HG03558 (cell line): Measurements from ENCODE around the gene TMEM260.
"Not testable (repeated sequence)": the region's sequence is repeated elsewhere in the genome, so short reads cannot be mapped to it uniquely, and the experiment has no call there.

Source experiments
- ATAC-seq: cut with Tn5 transposase; IDR thresholded peaks from one replicate; pipeline ENCODE4 v1.9.1; 2021; ENCODE audit warnings: moderate number of reproducible peaks; ENCODE audit not compliant: unreplicated experiment; ENCODE audit errors: extremely low read depth

Gene TMEM260

DNA sequence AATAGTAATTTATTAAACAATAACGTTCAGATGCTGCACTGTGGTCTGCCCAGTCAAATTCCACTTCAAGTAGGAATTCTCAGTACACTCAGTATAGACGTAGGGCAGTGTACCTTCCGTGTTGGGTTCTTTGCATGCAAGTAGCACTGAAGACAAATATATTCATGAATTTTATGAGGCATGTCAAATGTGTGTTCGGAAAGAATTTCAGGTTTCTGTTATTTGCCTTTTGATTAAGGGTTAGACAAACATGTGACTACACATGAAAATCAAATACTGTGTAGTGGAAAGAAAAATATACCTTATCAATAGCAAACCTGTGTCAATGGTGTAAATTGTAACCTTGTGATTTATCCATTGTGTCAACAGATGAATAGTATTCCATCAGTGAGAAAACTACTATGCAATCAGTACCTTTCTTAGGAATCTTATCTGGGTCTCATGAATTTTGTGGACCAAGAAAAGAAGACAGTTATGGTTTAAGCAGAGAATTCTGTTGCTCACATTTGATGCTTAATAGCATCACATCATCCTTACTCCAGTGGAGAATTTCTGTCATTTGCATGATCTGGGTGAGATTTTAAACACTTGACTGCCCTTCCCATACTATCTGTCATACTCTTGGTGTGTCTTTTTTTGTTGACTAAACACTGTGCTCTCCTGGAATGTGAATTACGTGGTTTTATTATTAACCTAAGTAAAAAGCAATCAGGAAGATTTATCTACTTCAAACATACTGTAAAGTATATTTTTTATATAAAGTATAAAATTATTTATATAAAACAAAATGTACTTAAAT, 13.3 kb downstream of the TMEM260 start:
- ATAC-seq, result no peak

DNA sequence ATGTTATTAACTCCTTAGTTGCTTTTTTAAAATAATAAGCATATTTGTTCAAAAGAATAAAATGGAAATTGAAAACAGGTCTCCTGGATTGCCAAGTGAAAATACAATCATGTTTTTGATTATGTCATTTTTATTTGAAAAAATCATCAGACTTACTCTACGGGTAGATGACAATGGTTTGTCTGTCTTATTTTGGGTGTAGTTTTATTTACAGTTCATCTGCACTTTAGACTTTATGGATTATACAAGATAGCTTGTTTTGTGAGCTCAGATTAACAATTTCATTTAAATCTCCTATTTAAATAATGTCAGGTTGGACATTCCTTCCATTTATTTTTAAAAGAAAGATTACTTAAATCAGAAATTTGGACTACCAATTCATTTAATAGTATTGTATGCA, 14.8 kb downstream of the TMEM260 start:
- no peak for ATAC-seq

DNA sequence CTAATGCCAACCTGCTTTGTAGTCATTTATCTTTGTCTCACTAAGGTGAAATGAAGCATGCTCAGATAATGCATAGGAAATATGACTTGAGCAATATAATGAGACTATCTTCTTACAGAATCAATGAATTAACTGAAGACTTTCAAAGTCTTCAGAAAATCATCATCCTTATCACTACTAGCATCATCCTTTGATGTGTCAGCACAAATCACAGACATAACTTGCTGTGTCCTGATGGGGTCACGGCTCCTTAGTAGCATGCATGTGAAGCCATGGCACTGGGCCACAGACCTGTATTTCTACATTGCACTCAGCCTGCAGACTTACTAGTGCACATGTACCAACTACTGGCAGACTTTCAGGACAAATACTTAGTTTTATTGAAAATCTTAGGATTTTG, 18.9 kb downstream of the TMEM260 start:
- ATAC-seq, result no peak

DNA sequence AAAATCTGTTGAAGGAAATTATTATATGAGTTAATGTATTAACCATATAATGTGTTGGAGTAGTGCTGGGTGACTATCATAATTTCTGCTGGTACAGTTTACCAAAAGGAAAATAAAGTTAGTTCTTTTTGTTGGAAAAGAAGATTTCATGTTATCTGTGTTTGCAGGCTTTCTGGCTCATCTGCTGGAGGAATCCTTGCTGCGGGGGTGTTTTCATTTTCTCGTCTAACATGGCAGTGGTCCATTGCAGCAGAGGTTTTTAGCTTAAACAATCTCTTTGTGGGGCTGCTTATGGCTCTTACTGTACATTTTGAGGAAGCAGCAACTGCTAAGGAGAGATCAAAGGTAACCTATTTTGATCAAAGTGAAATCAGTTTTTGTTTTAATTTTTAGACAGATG, 24.1 kb downstream of the TMEM260 start:
- no peak for ATAC-seq

DNA sequence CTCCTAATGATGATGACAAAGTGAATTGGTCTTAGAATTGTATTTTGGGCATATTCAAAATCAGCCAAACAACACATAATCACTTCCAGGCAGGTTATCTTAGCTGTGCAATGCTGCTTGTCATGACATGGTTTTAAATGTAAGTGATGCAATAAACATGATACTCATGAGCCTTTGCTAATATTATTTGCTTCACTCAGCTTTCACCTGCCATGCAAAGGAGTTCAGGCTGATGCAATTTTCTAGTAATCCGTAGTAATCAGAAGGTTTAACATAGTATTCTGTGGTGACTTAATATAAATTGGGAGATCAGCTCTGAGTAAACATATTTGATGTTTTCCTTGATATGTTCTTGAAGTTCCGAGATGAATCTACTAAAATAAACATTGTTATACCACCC, 29.1 kb downstream of the TMEM260 start:
- ATAC-seq, result no peak

DNA sequence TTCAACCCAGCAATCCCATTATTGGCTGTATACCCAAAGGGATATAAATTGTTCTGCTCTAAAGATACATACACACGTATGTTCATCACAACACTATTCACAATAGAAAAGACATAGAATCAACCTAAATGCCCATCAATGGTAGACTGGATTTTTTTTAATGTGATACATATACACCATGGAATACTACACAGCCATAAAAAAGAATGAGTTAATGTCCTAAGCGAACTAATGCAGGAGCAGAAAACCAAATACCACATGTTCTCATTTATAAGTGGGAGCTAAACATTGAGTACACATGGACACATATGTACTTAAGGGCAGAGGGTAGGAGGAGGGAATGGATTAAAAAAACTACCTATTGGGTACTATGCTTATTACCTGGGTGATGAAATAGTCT, 32.1 kb downstream of the TMEM260 start:
- not testable (repeated sequence) for ATAC-seq

DNA sequence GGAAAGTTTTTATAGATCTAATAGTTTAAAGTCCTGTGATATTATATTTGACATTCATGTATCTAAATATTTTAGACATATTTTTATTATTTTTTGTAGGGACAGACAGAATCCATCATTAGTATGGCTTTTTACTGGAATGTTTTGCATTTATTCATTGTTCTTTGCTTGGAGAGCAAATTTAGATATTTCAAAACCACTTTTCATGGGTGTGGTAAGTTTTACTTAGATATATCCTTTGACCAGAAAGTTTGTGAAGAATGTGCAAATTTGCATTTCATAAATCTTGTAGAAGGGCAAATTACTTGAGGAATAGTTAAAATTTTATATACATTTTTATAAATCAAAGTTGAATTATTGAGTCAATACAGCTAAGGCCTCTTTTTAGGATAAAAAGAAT, 37.5 kb downstream of the TMEM260 start:
- ATAC-seq, result no peak

DNA sequence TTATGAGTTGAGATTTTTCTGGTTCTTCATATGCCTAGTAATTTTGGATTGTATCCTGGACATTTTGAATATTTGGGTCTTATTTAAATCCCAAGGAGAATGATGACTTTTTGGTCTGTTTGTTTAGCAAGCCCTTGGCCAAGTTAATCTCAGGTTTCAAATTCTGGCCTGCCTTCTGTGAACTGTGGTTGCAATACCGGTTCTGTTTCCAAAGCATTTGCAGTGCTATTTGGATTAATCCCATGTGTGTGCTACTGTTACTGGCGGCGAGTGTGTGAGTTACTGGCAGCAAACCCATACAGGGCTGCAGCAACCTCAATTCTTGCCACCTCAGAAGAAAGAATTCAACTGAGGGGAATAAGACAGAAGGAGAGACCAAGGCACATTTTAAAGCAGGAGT, 51.1 kb downstream of the TMEM260 start:
- ATAC-seq, result no peak

DNA sequence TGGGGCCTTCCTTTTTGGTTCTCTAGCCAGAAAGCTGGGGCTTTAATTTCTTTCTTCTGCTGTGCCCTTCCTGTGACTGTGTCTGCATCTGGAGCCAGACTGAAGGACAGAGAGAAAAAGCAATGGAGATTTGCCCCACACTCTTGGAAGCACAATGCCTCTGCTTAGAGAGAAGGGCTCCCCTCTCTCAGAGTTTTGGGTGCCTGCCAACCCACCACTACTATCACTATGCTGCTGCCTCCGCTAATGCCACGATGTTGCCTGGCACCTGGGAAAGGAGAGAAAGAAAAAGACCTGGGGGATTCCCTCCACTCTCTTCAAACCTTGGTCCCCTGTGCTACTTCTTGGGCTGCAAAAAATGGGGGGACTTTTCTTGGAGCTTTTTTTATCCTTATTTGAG, 52.6 kb downstream of the TMEM260 start:
- ATAC-seq, result no peak

DNA sequence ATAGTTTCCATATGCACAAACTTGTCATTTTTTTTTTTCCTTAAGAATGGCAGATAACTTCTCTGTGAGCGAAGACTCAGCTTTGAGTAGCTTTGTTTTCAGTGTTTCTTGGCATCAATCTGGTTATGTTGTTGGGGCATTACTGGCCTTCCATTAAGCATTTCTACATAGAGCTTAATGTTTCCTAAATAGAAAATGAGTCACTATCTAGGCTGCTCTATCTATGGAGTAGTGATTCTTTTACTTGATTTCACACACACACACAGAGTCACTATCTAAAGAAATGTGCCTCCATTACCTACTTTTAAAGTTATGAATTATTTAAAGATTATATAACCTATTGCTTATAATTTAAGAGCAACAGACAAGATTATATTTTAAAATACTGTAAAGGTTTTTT, 53.9 kb downstream of the TMEM260 start:
- ATAC-seq, result no peak

DNA sequence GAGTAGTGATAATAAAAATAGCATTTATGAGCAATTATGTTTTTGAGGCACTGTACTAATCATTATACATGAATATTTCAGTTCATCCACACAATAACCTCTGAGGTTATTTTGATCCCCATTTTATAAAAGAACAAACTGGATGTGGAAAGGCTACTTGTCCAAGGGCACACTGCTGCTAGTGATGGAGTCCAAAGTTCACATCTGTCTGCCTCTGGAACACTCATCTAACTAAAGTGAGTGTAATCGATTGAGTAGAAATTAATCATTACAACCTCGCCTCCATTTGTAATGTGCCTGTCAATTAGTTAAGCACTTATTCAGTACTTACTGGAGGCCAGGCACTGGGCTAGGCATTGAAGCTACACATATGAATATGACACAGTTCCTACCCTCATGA, 55.4 kb downstream of the TMEM260 start:
- ATAC-seq, result no peak

DNA sequence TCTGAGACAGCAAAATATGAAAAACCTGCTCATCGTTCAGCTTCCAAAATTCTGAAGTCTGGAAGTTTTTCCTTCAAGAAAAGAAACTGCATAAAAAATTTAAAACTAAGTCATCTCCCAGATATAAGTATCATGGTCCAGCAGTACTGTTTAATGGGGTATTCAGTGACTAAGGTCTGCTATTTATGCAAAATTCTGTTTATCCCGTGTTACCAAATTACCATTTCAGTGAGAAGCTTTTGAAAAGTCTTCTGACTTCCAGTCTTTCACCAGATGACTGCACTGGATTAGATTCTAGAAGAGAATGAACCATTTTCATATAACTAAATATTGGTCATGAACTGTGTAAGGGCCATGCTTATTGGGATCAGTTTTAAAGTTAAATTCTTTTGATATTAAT, 67.9 kb downstream of the TMEM260 start:
- no peak for ATAC-seq

DNA sequence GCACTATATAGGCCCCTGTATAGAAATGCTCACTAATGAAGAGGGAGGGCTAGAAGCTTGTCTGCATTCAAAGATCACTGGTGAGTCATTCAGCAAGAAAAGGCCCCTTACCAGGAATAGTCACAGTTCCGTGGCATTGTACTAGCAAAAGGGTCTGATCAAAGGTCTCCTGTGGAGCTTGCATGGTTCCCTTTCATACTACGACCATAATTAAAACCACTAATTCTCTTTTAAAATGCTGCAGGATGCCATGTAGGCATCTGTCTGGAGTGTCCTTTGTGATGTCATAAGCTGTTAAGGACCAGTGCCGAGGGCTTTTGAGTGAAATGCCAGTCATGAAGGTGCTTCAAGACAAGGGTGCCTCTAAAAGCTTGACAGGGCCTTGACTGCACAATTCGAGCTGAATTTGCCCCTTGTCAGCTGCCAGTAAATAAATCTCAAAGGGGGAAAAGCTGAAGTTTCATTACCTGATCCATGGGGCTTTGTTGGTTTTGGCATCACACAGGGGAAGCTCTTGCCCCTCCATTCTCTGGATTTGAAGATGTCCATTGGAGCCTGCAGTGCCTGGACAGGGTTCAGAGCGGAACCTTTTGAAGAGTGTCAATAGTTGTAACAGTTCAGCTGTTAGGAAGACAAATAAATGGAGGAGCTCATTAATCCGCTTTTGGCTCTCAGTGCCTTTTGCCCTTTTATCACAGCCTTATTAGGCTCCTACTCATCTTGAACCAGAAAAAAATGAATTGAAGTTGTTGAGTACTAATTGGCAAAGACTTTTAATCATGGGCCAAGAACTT, 69.1 kb downstream of the TMEM260 start:
- ATAC-seq, result no peak

DNA sequence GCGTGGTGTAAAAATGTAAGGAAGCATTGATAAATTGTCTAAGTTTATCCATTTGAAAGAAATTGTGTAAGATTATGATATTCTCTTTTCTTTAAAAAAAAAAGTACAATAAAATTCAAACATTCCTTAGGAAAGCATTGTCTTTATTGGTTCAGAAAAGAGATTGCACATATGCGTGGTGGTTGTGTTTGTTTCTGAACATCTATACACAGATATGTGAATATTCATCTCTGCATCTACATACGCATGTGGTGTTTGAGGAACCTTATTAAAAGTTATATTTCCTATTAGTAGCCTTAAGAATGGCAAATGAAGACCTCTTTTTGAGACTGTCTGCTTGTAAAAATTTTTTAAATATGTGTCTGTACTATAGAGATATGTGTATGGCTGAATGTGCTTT, 69.8 kb downstream of the TMEM260 start:
- no peak for ATAC-seq

DNA sequence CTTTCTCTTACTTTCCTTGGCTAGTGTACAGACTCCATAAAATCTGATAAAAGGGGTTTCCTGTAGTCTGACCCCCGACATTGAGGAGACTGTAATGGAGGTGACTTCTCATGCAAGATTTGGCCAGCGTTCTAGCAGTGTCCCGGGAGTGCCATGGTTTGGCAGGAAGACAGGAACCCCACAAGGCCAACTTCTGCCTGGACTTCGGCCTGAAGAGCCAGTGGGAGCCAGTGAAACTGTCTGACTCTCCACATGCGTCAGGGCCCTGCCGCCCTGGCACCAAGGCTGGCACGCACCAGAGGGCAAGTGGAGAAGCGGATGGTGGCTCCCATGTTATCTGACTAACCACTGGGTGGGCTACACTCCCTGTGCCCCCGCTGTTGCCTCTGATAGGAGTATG, 70.5 kb downstream of the TMEM260 start:
- no peak for ATAC-seq

DNA sequence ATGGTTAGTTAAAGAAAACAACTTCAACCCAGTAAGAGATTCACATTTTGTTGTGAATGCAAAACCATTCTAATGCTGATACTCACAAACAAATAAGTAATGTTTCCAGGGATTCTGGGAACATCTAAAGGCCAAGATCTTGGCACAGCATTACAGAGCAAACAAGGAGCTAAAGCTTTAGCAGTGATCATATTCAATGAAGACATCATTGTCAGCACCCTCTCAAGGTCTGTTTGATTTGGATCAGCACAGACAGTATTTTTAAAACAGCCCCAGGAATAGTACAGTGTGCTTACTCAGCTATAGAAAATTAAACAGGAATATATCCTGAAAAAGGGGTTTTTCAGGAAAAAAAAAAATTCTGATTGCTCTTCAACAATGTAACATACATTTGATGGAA, 71.4 kb downstream of the TMEM260 start:
- no peak for ATAC-seq

DNA sequence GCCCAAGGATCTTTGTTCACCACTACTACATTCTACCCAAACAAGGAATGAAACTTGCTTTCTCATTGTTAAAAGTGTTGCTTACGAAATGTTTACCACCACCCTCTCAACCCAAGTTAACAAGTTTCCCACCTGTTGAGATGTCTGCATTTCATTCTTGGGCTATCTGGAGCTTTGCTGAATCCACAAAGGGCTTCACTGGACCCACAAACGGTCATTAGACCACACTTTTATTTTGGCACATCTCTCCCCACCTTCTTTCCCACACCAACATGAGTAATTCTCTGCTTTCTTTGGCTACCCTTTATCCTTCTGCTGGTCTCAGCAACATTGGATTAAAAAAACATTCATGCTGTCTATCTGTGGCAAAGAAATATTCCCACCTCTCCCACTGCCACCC, 78.0 kb downstream of the TMEM260 start:
- ATAC-seq, result no peak

DNA sequence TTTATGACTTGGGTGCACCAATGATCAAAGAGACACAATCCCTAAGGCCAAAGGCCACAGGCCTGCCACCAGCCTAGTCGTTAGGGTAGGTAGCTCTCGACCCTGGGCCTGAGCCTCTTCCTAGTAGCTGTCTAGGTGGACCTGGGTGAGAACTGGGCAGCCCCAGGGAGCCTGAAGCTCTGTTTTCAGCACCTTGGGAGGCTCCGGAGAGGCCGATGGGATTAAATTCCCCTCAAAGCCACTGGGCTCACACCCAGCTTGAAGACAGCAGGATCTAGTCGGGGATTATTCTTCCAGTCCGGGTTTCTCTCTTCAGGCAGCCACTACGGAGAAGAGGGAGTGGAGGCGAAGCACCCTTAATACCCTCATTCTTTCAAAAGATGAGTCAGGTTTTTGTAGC, 79.8 kb downstream of the TMEM260 start:
- no peak for ATAC-seq

DNA sequence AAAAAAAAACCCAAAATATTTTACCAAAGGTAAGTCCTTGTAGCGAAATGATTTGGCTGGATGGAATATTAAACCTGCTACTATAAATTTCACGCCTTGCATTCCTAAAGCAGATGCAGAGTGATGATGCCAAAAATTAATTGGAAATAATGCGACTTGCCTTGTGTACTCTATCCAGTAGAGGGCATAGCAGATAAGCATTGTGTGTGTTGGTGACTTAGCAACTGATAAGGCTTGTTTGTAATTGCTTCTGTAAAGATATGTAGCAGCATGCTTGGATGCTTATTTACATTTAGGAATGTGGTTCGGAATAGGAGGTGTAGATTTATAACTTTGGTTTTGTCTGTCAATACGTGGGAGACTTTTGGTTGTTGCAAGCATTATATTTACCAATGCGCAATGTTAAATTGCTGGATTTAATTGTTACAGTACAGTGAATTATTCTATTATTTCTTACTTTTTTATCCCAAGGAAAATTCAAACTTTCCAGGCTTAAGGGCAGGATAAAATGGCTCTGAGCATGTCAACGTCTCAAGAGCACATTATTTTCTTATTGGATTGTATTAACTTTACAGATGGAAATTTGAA, 80.5 kb downstream of the TMEM260 start:
- no peak for ATAC-seq

DNA sequence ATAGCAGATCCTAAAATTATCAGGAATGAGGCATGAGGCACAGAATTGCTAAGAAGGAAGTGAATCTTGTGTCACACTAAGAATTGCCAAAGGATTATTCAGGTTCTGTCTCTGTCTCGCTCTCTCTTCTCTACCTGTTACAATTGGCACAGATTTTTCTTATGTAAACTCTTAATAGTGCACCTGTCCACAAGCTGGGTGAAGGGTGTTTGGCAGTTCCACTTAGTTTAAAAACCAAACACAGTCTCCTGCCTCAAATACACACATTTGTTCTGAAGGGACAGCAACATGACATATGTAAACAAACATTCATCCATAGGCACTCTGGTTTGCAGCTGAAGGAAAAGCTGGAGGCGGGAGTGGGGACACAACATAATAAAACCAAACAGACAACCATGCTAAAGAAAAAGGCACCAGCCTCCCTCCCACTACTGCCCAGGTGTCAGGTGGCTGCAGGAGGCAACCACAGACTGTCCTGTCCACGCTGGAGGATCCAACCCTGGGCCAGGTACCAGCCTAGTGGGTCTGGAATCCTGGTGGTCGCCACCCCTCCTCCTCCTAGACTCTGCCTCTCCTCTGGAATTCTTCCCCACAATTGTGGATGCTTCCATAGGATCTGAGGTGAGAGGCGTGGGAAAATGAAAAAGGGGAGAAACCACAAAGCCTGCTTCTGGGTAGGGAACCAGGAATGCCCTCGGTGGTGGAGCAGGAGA, 81.2 kb downstream of the TMEM260 start:
- ATAC-seq, result no peak

DNA sequence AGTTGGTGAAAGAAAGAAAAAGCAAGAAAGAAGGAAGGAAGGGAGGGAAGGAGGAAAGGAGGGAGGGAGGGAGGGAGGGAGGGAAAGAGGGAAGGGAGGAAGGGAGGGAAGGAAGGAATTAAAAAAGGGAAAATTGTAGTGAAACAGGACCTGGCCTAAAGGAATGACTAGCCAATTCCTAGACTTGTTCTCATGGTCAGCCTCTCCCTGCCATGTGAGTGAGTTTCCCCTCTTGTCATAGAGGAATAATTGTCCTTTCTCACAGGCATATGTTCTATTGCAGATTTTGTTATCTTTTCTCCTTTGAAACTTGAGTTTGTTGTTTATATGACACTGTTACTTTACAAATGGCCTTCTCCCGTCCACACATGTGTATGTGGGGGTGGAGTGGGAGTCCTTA, 81.9 kb downstream of the TMEM260 start:
- ATAC-seq, result no peak
